Measurements from ENCODE around the gene HABP4. TPM values are rescaled to one million over a fixed set of nuclear protein-coding genes. Genes with fewer than 3 reads are reported as not detected.

HABP4 gene
- total and polyA plus RNA-seq, 10 of the 15 experiments (the other 5 are each of a cell fraction or from before 2014, with no cell fraction given): 1.6 to 15.4 (median 11.6) TPM

DNA sequence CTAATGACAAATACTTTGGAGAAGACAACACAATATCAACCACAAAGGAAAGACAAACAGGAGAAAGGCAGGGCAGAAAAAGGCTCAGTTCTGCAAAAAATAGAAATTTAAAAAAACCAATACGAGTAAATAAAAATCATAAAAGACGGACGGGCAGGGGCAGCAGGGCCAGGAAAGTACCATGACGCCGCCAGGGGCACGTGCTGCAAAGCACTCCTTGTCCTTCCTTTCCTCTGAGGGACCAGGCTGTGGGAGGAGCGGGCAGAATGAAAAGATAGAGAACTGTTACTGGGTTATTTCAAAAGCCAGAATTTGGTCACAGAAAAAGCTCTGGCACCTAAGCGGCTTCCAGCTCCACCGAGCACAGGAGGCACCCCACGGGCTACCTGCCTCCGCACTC lies 53.9 kb downstream of the HABP4 start:
- Histone ChIP-seq H3K27me3 (replicated peaks in 1 of 2; ENCODE audit: control insufficient read depth in 2 of 2, insufficient read depth in 2 of 2, low read length in 1 of 2) (no peaks in the 10 kb centered on the region), H3K9me3 (replicated peaks; ENCODE audit: control insufficient read depth, insufficient read depth, low read length) (no peaks in the 10 kb centered on the region), H3K27ac (ENCODE audit: control insufficient read depth, insufficient read depth) (no peak overlapping the region), H3K9ac (ENCODE audit: control insufficient read depth, insufficient read depth, low read length) (no peak overlapping the region), H3K4me2 (ENCODE audit: control insufficient read depth, insufficient read depth) (no peak overlapping the region), H3K79me2 (ENCODE audit: control insufficient read depth, insufficient read depth, low read length) (no peaks in the 10 kb centered on the region), H4K20me1 (ENCODE audit: control insufficient read depth, insufficient read depth) (no peaks in the 10 kb centered on the region), H3K4me1 (ENCODE audit: control insufficient read depth, insufficient read depth, low read length) (no peaks in the 10 kb centered on the region), H3K4me3 (no peak overlapping the region), H3K36me3 (ENCODE audit: control insufficient read depth in 2 of 2, insufficient read depth in 2 of 2, low read length in 1 of 2) (no peaks in the 10 kb centered on the region), H2AFZ (ENCODE audit: control insufficient read depth, low read depth, low read length) (no peak overlapping the region)
- ChIA-PET SMC1A (ENCODE audit: uncharacterized antibody, unreplicated experiment) (interaction anchor here (1.1 kb wide), 1 partner anchor 14 kb away, joined by 3 read pairs; no protein-coding TSS in a partner anchor), POLR2A (no interaction called here), CTCF (no interaction called here), RAD21 (ENCODE audit: unreplicated experiment) (no interaction called here)
- DNase-seq (ENCODE audit: low read depth, low spot score) (no peak), ATAC-seq (no peak), FAIRE-seq (no peak)
- WGBS (ENCODE audit: insufficient coverage, insufficient replicate concordance, low lambda C conversion rate, missing lambda C conversion rate): 64% methylated on average over 11 of the region's 11 CpGs
- in situ Hi-C loops (cut with MboI): no loop called here
- intact Hi-C loops (cut with micrococcal nuclease; ENCODE audit: unreplicated experiment): no loop called here
- no TSS peak for BruUV-seq (replicated peaks)
- no peak for TF ChIP-seq CBX5 (IDR thresholded peaks at IDR 0.05; ENCODE audit: low read depth)
- TF ChIP-seq NFIC (IDR thresholded peaks at IDR 0.05; ENCODE audit: low read depth, low read length): no peak
- no peak for TF ChIP-seq BRCA1 (IDR thresholded peaks at IDR 0.05; ENCODE audit: low read depth, low read length)
- TF ChIP-seq HDAC6 (IDR thresholded peaks at IDR 0.05; ENCODE audit: unreplicated experiment): no peak
- TF ChIP-seq, protein P1, sequence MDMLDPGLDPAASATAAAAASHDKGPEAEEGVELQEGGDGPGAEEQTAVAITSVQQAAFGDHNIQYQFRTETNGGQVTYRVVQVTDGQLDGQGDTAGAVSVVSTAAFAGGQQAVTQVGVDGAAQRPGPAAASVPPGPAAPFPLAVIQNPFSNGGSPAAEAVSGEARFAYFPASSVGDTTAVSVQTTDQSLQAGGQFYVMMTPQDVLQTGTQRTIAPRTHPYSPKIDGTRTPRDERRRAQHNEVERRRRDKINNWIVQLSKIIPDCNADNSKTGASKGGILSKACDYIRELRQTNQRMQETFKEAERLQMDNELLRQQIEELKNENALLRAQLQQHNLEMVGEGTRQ (IDR thresholded peaks at IDR 0.05; ENCODE audit: borderline replicate concordance, low read depth, low read length): no peak
- TF ChIP-seq TCF3 (IDR thresholded peaks at IDR 0.05; ENCODE audit: borderline replicate concordance, insufficient read depth, low read depth, low read length): no peak
- no peak for TF ChIP-seq SREBF1 (IDR thresholded peaks at IDR 0.05; ENCODE audit: low read length)
- TF ChIP-seq RB1 (IDR thresholded peaks at IDR 0.05; ENCODE audit: borderline replicate concordance): no peak
- no peak for TF ChIP-seq HSF1 (IDR thresholded peaks at IDR 0.05; ENCODE audit: low read depth, low read length)
- no peak for TF ChIP-seq PBX3 (IDR thresholded peaks at IDR 0.05; ENCODE audit: insufficient replicate concordance, low read depth, low read length)
- TF ChIP-seq MEF2B (IDR thresholded peaks at IDR 0.05; ENCODE audit: partially characterized antibody, poor library complexity, severe bottlenecking): no peak
- TF ChIP-seq, protein P2, sequence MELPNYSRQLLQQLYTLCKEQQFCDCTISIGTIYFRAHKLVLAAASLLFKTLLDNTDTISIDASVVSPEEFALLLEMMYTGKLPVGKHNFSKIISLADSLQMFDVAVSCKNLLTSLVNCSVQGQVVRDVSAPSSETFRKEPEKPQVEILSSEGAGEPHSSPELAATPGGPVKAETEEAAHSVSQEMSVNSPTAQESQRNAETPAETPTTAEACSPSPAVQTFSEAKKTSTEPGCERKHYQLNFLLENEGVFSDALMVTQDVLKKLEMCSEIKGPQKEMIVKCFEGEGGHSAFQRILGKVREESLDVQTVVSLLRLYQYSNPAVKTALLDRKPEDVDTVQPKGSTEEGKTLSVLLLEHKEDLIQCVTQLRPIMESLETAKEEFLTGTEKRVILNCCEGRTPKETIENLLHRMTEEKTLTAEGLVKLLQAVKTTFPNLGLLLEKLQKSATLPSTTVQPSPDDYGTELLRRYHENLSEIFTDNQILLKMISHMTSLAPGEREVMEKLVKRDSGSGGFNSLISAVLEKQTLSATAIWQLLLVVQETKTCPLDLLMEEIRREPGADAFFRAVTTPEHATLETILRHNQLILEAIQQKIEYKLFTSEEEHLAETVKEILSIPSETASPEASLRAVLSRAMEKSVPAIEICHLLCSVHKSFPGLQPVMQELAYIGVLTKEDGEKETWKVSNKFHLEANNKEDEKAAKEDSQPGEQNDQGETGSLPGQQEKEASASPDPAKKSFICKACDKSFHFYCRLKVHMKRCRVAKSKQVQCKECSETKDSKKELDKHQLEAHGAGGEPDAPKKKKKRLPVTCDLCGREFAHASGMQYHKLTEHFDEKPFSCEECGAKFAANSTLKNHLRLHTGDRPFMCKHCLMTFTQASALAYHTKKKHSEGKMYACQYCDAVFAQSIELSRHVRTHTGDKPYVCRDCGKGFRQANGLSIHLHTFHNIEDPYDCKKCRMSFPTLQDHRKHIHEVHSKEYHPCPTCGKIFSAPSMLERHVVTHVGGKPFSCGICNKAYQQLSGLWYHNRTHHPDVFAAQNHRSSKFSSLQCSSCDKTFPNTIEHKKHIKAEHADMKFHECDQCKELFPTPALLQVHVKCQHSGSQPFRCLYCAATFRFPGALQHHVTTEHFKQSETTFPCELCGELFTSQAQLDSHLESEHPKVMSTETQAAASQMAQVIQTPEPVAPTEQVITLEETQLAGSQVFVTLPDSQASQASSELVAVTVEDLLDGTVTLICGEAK (IDR thresholded peaks at IDR 0.05; ENCODE audit: borderline replicate concordance): no peak
- no peak for TF ChIP-seq RBBP5 (conservative IDR thresholded peaks at IDR 0.05)
- no peak for TF ChIP-seq BACH1 (IDR thresholded peaks at IDR 0.05; ENCODE audit: borderline replicate concordance)
- no peak for TF ChIP-seq NKRF (conservative IDR thresholded peaks at IDR 0.05)
- no peak for TF ChIP-seq STAT1 (conservative IDR thresholded peaks at IDR 0.05)

Measured in GM12878 (cell line).